Kidney (tissue), 14 donors: ENCODE measurements around the gene TBP. TPM values are rescaled to one million over a fixed set of nuclear protein-coding genes. Genes with fewer than 3 reads are reported as not detected.

ENCODE experiments used
- DNase-seq, 5 donors: peaks; one replicate each; pipeline ENCODE4 v3.0.0-alpha.2; 2013 to 2020
- FAIRE-seq: peaks from 2 replicates; lab custom pipeline; 2012; peaks lifted over from hg19 to GRCh38; lab: Jason Lieb, UNC
- H3K27ac ChIP-seq, 2 donors: one replicate each; pipeline ENCODE4 v1.7.0; 2013; ENCODE audit warnings: low read depth in 2 of 2, low read length in 2 of 2, inconsistent platforms in 1 of 2
- H3K27me3 ChIP-seq: one replicate; pipeline ENCODE4 v1.7.1; 2013; ENCODE audit warnings: low read length, inconsistent platforms; ENCODE audit not compliant: control insufficient read depth, insufficient read depth
- H3K36me3 ChIP-seq, 3 donors: one replicate each; pipeline versions ENCODE4 v1.7.0 to v1.7.1; 2013; ENCODE audit warnings: low read length in 3 of 3, control low read depth in 1 of 3, inconsistent platforms in 1 of 3; ENCODE audit not compliant: insufficient read depth in 3 of 3, control insufficient read depth in 2 of 3
- H3K4me1 ChIP-seq, 3 donors: one replicate each; pipeline versions ENCODE4 v1.7.0 to v1.7.1; 2013; ENCODE audit warnings: low read length in 3 of 3, inconsistent platforms in 1 of 3, low read depth in 1 of 3; ENCODE audit not compliant: control insufficient read depth in 2 of 3, insufficient read depth in 2 of 3
- H3K4me3 ChIP-seq, 3 donors: one replicate each; pipeline versions ENCODE4 v1.7.0 to v1.8.1; 2013; ENCODE audit warnings: low read length in 3 of 3, control low read depth in 1 of 3, inconsistent platforms in 1 of 3
- H3K9ac ChIP-seq, 3 donors: one replicate each; pipeline versions ENCODE4 v1.7.0 to v1.7.1; 2013; ENCODE audit warnings: low read length in 3 of 3, control low read depth in 1 of 3, inconsistent platforms in 1 of 3
- H3K9me3 ChIP-seq, 3 donors: one replicate each; pipeline versions ENCODE4 v1.7.0 to v1.7.1; 2013; ENCODE audit warnings: low read length in 3 of 3, control low read depth in 1 of 3, inconsistent platforms in 1 of 3; ENCODE audit not compliant: control insufficient read depth in 2 of 3, insufficient read depth in 1 of 3
- intact Hi-C: fragments of 100-400 bp; cut with DNase I; formaldehyde crosslinking; loops from one replicate; pipeline ENCODE4 v1.11.1; 2022
- polyA plus RNA-seq: library from polyadenylated mRNA; stranded (reverse); fragments of 350-450 nt; fragmentation: Illumina TruSeq; extraction: RNeasy Lipid Tissue Mini Kit (QIAGEN cat#74804); gene quantifications from one replicate; pipeline ENCODE4 v1.2.3, GENCODE V29; 2014; ENCODE audit warnings: low read depth, low replicate concordance; ENCODE audit not compliant: insufficient read depth
- total RNA-seq: library from RNA; stranded (reverse); fragmentation: NEBNext Ultra II Directional; extraction: Animal tissue kit (Norgen Biotek cat#: 25700); gene quantifications from one replicate; pipeline ENCODE4 v1.2.1, GENCODE V29; 2021
- TF ChIP-seq, protein P1 (sequence below): IDR thresholded peaks from 3 replicates; pipeline ENCODE4 v1.5.1; 2012; ENCODE audit warnings: mild to moderate bottlenecking, moderate library complexity, borderline replicate concordance; ENCODE audit not compliant: insufficient read depth; ENCODE audit errors: extremely low read depth
- donor health status: control.
- donor health status: control.
- donor health status: control.
- donor health status: control.
- donor health status: control.
- donor health status: DM: yes; HTN: yes; CAD: no.
- donor health status: Normal renal cell carcinoma (clear cell type).

The TBP gene
- total and polyA plus RNA-seq, 2 donors from 2014 or later: 11.1 to 16.7 TPM

DNA sequence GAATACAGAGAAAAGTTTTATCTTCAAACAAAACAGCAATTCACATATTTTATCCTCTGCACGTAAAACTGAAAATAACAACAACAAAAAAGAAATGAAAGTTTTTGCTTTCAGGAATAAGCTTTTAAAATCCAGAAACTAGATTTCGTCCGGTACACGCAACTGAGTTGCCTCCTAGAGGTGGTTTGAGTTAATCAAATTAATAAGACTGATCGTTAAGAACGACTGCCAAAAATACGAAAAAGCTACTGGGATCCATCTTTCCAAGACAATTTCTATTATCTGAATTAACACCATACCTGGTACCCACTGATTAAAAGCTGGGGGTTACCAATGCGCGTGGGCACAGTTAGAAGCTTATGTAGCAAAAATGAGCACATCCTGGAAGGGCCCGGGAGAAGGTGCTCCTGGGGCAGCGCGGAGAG is 29.6 kb downstream of the TBP start:
- Histone ChIP-seq H3K27me3 (no peaks in the 10 kb centered on the region), H3K4me3 (peak overlapping the region; percentile 81 to 98 (median 98)), H3K9me3 (no peaks in the 10 kb centered on the region), H3K27ac (peak overlapping the region; percentile 75 to 88), H3K36me3 (peaks cover 4 to 19% (median 18%) of the 10 kb centered on the region in 3 donors), H3K4me1 (peaks cover 0 to 6% (median 3%) of the 10 kb centered on the region in 3 donors), H3K9ac (peak overlapping the region; percentile 42 to 70 (median 66))
- FAIRE-seq (no peak), DNase-seq (peak in 1 of 5 donors; percentile 56)
- TF ChIP-seq, protein P1, sequence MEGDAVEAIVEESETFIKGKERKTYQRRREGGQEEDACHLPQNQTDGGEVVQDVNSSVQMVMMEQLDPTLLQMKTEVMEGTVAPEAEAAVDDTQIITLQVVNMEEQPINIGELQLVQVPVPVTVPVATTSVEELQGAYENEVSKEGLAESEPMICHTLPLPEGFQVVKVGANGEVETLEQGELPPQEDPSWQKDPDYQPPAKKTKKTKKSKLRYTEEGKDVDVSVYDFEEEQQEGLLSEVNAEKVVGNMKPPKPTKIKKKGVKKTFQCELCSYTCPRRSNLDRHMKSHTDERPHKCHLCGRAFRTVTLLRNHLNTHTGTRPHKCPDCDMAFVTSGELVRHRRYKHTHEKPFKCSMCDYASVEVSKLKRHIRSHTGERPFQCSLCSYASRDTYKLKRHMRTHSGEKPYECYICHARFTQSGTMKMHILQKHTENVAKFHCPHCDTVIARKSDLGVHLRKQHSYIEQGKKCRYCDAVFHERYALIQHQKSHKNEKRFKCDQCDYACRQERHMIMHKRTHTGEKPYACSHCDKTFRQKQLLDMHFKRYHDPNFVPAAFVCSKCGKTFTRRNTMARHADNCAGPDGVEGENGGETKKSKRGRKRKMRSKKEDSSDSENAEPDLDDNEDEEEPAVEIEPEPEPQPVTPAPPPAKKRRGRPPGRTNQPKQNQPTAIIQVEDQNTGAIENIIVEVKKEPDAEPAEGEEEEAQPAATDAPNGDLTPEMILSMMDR: no peak
- intact Hi-C loops: no loop called here

DNA sequence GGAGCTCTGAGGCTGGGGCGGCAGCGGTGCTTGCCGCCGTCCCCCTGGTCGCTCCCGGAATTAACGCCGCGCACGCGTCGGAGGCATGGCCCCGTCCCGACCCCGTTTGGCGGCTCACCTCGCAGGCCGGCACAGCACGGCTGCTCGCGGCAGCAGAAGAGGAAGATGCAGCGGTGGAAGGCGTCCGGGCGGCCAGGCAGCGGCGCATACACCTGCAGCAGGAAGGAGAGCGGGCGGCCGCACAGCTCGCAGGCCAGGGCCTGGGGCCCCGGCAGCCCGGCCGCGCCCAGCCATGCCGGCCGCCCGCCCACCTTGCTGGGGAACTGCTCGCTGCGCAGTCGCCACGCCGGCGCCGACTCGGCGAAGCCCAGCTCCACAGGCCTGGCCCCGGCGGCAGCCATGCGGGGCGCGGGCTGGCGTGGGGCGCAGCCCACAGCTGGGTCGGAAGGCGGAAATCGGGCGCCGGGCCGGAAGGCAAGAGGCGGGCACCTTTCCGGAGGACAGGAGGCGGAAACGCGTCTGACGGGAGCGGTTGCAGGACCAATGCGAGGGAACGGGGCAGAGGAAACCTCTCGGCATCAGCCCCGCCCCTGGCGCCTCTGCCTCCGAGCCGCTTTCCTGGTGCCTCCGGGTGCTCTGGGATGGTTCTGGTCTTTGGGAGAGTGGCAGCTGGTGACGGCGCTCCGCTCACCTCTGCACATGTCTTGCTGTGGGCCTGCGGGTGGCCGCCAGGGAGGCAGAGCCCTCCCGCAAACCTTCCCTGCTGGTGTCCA is 30.2 kb downstream of the TBP start, which contains the start of gene PDCD2:
PDCD2 (minus strand) TSS at position 457 of the 773 bp plus-strand sequence; CDS start at position 401, 56 bp downstream.
- intact Hi-C loops: no loop called here
- FAIRE-seq: no peak

DNA sequence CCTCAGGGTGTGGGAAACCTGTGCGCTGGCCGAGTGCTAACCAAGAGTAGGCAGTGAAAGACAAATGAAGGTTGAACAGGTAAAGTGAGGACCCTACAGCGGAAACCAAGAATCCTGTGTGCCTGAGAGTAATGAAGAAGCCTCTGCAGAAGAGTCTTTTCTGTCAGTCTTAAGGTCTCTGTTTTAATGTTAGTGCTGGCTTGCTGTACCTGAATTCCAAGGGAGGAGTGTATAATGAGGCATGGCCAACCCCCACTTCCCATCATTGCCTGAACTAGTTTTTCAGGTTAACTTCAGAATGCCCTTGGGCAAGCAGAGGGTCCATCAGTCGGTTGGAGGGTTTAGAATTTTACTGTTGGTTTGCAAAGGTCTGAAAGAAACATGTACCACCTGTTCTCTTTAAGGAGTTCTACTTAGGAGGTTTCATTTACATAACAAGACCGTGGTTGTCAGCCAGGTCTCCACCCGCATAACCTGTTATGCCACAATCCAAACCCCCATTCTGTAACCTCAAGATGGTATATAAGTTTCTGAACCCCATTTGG is 30.9 kb downstream of the TBP start:
- peaks cover 0 to 6% (median 3%) of the 10 kb centered on the region in 3 donors for H3K4me1 ChIP-seq
- peak overlapping the region; percentile 49 to 93 (median 75) for H3K9ac ChIP-seq
- DNase-seq: peak in 4 of 5 donors; percentile 55 to 66 (median 57)
- TF ChIP-seq, protein P1: no peak
- no peak for FAIRE-seq
- peak overlapping the region; percentile 88 to 95 for H3K27ac ChIP-seq
- H3K36me3 ChIP-seq: peaks cover 3 to 18% (median 14%) of the 10 kb centered on the region in 3 donors
- peak overlapping the region; percentile 73 to 98 (median 98) for H3K4me3 ChIP-seq
- no peaks in the 10 kb centered on the region for H3K27me3 ChIP-seq
- intact Hi-C loops: no loop called here
- H3K9me3 ChIP-seq: no peaks in the 10 kb centered on the region

More for the DNA sequence above, 30.2 kb downstream of the TBP start, which contains the start of gene PDCD2:
- no peaks in the 10 kb centered on the region for H3K9me3 ChIP-seq
- peak within 1 kb of the TSS; percentile 81 to 98 (median 98) for H3K4me3 ChIP-seq
- peak within 1 kb of the TSS; percentile 70 to 93 (median 75) for H3K9ac ChIP-seq
- H3K4me1 ChIP-seq: peaks cover 0 to 6% (median 3%) of the 10 kb centered on the region in 3 donors
- H3K27ac ChIP-seq: peak within 1 kb of the TSS; percentile 88 to 95
- TF ChIP-seq, protein P1: no peak
- H3K36me3 ChIP-seq: peaks cover 4 to 18% (median 17%) of the 10 kb centered on the region in 3 donors
- DNase-seq: peak; percentile 94 to 98 (median 96)
- H3K27me3 ChIP-seq: no peaks in the 10 kb centered on the region
